Retina (tissue), 1 donor: ENCODE results near the gene LSM14A.
"Not testable (repeated sequence)": the region's sequence is repeated elsewhere in the genome, so short reads cannot be mapped to it uniquely, and the experiment has no call there.

Experiments
- DNase-seq: peaks from one replicate; pipeline ENCODE4 v3.0.0-alpha.2; 2016

Gene LSM14A

DNA sequence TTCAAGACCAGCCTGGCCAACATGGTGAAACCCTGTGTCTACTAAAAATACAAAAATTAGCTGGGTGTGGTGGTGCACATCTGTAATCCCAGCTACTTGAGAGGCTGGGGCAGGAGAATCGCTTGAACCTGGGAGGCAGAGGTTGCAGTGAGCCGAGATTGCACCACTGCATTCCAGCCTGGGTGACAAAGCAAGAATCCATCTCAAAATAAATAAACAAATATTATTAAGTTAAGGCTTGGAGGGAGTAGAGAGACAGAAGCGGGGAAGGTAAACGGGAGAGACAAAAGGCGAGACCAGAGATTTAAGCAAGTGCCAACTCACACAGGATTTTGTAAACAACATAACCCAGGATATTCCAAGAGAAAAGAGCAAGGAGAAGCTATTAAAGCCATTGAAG is 12.8 kb upstream of the LSM14A start:
- DNase-seq, result not testable (repeated sequence)

DNA sequence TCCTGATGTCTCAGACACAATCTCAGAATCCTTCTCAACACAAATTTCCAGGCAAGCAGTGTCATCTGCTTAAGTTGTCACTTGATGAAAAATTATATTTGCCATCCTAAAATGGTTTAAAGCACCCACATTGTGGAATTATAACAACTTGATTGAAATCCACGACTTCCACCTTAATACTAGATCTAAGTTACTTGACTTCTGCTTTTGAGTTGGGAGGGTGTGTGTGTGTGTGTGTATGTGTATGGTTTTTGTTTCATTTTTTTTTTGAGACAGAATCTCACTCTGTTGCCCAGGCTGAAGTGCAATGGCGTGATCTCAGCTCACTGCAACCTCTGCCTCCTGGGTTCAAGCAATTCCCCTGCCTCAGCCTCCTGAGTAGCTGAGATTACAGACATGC is 10.4 kb upstream of the LSM14A start:
- not testable (repeated sequence) for DNase-seq

DNA sequence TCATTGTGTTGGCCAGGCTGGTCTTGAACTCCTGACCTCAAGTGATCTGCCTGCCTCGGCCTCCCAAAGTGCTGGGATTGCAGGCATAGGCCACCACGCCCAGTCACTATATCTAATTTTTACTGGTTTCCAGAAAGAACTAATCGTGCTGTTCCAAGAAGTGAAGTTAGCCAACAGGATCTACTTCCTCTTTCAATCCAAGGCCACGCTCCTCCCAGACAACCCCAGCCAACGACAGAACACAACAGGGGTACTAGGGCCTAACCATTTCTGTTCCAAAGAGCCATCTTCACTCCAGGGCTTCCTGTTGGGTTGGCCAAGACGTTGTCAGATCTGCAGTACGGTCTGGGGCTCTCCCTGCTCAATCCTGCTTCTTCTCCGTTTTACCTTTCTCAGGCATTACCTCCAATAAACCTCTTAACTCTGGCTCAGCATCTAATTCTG is 7.0 kb upstream of the LSM14A start:
- DNase-seq, result no peak

DNA sequence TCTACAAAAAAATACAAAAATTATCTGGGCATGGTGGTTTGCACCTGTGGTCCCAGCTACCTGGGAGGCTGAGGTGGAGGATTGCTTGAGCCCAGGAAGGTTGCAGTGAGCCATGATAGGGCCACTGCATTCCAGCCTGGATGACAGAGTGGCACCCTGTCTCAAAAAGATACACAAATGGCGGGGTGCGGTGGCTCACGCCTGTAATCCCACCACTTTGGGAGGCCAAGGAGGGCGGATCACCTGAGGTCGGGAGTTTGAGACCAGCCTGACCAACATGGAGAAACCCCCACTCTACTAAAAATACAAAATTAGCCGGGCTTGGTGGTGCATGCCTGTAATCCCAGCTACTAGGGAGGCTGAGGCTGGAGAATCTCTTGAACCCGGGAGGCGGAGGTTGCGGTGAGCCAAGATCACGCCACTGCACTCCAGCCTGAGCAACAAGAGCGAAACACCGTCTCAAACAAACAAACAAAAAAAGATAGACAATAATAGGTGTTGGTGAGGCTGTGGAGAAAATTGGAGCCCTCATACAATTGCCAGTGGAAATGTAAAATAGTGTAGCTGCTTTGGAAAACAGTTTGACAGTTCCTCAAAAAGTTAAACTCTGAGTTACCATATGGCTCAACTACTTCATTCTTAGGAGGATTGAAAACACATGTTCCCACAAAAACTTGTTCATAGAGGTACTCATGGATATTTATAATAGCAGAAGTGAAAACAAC is 2.7 kb upstream of the LSM14A start:
- DNase-seq, result not testable (repeated sequence)

DNA sequence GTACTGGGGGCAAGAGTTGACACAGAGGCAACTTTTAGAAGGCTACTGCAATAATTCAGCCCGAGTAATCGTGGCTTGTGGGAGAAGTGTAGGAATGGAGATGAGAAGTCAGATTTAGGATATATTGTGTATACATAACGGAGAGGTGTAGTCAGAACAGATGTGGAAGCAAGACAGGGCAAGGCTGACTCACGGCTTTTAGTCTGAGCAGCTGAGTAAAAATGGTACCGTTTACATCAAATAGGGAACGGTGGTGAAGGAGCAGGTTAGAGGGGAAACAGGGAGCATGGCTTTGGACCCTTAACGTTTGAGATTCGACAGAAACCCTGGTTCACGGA is 796 bp upstream of the LSM14A start:
- no peak for DNase-seq

DNA sequence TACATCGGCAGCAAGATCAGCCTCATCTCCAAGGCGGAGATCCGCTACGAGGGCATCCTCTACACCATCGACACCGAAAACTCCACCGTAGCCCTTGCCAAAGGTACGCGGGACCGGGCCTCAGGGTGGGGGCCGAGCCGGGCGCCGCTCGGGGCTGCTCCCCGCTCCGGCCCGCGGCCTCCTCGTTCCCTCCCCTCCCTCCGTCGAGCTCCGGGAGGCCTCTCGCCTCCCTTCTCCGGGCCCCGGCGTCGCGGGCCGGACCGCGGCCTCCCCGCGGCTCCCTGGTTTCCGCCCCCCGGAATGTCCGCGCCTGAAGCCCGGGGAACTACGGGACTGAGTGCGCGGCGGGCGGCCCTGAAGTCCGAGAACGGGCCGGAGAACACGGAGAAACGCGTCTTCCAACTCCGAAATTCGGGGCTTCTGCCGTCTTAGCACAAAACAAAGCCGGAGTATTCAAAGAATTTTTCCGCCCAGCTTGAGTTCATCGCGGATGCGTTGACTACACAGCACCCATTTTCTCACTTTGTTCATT is 423 bp downstream of the LSM14A start:
- peak; percentile 87 for DNase-seq

DNA sequence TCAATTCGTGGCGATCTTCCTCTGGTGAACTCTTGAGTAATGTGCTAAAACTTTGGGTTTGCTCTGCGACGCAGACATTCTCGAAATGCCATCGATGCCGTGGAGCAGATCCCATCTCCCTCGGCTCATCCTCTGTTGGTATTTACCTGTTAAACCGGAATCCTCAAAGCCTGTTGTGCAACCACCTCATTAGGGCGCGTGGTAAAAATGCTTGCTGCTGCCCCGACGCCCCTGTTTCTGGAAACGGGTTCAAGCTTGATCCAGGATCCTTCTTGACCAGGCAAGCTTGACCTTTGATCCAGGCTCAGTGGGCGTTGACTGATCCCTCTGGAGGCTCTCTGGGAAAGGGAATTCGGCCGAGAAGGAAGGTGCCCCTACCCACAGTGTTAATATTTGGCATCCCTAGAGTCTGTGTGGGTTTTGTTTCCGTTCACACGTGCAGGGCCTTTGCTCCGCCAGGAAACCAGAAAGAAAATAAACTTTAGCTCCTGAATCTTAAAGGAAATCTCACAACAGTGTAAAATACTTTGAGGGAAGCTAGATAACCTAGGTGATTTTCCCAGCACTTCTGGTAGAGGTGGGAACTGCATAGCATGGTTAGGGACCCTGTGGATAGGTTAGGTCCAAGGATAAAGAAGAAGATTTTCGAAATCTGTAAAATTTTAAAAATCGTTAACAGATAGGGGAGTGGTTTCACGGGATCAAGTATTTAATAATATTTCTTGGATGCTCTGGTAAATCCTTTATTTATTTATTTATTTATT is 1.1 kb downstream of the LSM14A start:
- DNase-seq, result peak; percentile 70

DNA sequence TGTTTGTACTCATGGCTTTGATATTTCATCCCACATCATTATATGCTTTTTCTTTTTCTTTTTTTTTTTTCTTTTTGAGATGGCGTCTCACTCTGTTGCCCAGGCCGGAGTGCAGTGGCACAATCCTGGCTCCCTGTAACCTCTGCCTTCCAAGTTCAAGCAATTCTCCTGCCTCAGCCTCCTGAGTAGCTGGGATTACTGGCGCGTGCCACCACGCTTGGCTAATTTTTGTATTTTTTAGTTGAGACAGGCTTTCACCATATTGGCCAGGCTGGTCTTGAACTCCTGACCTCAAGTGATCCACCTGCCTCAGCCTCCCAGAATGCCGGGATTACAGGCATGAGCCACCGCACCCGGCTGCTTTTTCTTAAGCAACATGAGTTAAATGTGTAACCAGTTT is 2.9 kb downstream of the LSM14A start:
- not testable (repeated sequence) for DNase-seq

DNA sequence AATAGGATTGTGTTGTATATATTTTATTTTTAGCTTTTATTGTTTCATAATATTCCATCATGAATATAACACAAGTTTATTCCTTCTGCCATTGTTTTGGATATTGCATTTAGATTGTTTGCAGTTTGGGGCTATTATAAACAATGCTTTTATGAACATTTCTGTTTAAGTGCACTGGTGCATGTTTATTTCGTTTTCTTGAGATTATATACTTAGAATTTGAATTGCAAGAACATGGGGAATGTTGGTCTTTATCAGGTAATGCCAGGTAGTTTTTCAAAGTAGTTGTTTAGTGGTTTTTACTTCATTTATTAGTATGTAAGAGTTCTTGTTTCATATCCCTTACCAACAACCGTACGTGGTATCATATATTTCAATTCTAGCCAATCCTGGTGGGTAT is 4.3 kb downstream of the LSM14A start:
- DNase-seq, result no peak

DNA sequence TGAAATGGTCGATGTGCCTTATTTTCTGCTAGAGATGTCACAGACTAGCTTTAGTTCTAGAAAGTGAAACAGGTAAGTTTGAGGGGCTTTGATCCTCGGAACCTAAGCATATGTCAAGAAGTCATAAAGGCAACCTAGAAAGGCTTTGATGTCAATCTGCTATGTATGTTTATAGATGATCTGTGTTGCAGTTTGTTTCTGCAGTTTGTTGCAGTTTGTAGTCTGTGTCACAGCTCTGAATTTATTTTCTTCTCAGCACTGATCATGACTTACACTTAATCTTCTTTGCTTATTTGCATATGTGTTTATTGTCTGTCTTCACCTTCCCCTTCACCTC is 5.9 kb downstream of the LSM14A start:
- DNase-seq, result no peak

DNA sequence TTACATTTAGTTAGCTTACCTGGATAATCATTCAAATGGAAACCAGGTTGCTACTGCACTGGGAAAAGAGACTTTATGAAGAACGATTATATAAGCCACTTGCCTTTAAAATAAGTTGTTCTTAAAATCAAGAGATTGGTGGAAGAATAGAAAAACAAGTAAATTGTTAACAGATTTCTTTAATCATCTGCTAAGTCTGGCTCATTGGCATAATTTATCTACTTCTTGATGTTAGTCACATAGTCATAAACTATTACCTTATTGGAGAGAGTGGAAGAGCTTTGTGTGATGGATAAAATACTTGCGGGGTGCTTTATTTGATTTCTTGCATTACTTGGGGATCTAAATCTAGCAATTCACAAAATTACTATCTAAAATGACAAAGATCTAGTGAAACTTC is 6.8 kb downstream of the LSM14A start:
- DNase-seq, result no peak

DNA sequence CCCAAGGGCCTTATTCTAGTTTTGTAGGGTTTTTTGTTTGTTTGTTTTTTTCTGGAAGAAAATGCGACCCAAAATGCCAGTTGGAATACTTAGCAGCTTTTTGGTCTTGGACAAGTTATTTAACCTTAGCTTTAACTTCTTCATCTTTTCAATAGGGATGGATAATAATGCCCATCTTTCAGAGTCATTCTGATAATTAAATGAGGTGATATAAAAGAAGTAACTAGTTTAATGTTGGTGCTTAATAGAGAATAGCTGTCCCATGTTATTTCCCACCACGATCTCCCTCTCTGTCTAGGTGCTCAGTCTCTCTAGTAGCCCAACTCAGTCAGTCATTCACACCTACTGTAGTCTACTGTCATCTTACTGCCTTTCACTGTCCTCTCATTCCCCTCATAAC is 8.0 kb downstream of the LSM14A start:
- DNase-seq, result no peak

DNA sequence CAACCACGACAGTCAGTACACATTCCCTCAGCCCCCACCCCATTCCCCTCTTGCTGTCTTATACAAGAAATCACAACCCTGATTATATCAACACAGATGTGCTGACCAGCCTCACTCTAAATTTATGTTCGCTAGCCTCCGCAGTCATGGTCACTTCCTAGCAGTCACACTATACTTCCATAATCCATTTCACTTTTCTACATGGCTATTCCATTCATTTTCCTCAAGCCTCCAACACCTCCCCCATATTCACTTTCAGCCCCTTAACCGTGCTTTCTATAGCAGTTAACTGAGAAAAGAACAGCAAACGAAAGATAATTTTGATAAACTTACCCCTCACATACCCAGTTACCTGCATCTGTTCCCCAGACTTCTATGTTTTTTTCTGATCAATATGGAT is 8.4 kb downstream of the LSM14A start:
- no peak for DNase-seq

DNA sequence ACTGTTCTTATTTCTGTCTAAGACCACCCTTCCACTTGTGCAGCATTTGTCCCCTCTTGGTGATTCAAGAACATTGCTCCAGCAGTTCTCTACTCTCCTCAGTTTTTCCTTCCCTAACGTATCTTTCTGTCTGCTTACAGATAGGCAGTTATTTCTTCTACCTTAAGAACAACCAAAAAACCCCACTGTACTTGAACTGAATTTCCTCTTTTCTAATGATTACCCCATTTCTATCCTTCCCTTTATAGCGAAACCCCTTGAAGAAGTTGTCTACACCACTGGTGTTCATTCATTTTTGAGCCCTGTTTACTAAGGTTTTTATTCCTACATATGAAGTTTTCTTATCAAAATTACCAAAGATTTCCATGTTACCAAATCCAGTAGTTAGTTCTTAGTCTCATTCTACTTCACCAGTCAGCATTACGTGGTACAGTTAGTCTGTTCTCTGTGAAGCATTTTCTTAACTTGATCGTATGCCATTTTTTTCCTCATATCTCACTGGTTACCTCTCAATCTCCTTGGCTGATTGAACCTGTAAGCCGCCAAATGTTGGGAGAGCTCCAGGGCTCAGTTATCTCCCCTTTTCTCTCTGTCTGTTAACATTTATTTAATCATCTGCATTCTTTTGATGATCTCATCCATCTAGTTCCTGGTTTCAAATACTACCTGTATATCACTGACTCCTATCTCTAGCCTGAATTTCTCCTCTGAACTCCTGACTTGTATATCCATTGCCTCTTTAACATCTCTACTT is 9.0 kb downstream of the LSM14A start:
- no peak for DNase-seq

DNA sequence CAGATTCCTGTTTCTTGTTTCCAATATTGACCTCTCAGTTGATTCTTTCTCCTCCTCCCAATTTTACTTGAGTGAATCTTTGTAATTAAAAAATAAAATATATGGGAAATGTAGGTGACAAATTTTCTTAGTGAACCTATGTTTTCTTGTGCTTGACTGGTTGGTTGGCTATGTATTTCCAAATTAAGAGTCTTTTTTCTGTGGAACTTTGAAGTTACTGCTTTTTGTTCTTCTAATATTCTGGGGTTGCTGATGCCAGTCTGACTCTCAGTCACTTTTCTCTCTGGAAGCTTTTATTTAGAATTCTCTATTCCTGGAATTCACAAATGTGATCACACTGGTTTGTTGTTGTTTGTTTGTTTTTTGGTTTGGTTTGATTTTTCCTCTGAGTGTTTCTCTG is 9.8 kb downstream of the LSM14A start:
- DNase-seq, result no peak

DNA sequence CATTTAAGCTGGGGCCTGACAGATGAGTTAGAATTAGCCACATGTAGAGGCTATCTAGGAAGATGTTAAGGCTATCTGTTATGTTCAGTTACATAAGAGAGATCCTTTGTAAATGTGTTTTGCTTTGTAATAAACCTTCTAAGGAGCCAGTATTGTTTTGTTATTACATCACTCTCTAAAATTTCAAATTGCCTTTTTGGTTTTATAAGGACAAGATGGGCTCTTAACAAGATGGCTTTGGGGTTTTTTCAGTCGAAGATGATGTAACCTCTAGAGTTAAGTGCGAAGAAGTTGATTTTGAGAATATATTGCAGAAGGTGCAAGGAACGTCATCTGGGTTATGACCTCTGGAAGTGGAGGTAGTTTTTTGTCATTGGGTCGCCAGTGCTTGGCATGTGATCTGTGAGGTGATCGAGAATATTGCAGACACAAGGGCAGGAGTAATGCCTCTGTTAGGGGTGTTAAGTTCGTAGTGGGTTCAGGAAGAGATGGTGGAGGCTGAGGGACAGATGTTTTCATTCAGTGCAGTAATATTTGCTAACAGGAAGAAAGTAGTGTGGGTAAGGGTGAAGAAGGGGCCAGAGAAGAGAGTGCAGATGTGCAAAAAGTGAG is 12.7 kb downstream of the LSM14A start:
- no peak for DNase-seq

DNA sequence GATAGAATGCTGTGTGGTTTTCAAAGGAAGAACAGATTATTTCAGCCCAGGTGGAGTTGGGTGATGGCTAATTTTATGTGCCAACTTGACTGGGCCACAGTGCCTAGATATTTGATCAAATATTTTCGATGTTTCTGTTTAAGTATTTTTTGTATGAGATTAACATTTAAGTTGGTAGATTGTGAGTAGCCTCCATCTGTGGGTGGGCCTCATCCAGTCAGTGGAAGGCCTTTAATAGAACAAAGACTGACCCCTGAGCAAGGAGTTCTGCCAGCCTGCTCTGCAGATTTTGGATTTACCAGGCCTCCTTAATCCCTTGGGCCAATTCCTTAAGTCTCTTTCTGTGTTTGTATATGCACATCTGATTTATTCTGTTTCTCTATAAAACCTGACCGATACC is 13.9 kb downstream of the LSM14A start:
- DNase-seq, result no peak

DNA sequence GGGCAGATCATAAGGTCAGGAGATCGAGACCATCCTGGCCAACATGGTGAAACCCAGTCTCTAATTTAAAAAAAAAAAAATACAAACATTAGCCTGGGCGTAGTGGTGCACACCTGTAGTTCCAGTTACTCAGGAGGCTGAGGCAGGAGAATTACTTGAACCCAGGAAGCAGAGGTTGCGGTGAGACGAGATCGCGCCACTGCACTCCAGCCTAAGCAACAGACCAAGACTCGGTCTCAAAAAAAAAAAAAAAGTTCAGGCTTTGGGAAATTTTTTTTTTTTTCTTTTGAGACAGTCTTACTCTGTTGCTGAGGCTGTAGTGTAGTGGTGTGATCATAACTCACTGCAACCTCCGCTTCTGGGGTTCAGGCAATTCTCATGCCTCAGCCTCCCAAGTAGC is 14.7 kb downstream of the LSM14A start:
- DNase-seq, result no peak

DNA sequence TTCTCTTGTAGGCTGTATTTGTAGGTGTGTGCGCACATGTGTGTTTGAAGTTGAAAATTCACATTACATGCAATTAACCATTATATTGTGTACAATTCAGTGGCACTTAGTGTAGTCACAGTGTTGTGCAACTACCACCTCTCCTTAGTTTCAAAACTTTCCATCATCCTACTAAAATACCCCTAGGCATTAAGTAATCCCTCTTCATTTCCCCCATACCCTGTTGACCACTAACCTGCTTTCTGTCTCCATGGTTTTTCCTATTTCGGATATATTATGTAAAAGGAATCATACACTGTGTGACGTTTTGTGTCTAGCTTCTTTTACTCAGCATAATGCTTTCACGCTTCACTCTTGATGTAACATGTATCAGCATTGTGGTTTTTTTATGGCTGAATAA is 16.1 kb downstream of the LSM14A start:
- no peak for DNase-seq

DNA sequence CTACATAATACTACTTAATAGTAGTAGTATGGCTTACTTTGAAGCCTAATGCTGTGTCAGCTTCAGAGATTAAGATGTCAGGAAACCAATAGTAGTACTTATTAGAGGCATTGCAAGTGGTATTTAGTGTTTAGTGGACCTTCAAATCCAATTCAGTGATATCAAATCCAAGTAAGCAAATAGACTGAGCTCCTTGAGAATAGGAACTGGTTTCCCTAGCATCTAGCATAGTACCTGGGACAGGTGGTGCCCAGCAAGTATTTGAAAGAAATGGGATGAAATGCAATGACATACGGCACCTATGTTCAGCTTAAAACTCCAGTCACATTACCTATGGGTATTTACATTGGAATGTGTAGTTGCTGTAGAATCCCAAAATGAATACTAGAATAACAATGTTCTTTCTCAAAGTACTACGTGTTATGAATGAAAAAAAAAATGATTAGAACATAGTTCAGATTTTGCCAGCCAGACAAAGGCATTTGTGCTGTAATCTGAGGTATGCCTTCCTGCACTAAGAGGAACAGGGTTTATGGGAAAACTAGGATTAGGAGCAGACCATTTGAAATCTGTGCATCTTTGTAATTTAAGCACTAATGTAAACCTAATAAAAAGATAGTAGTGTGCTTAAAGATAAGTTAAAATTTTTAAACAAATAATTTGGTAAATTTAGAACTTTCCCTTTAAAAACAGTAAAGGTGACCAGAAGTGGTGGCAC is 17.1 kb downstream of the LSM14A start:
- DNase-seq, result no peak

DNA sequence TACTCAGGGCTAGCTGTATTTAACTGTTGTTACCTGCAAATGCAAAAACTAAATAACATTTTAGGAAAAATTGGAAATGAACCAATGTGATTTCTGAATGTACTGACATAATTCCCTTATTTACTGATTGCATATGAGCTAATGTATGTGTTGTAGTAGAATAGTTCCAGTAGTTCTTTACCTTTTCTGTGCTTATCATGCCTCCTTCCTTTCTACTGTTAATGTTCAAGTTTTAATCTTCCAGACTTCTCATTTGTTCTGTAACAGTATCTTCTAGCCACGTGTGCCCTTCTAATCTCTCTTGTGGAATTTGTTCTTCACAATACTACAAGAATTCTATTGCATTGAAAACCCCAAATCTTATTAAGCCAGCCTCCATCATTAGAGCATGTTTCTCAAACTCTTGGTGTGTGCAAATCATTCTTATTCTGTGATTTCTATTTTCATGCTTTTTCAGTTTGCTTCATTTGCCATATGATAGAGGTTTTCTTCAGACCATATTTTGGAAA is 17.7 kb downstream of the LSM14A start:
- no peak for DNase-seq

DNA sequence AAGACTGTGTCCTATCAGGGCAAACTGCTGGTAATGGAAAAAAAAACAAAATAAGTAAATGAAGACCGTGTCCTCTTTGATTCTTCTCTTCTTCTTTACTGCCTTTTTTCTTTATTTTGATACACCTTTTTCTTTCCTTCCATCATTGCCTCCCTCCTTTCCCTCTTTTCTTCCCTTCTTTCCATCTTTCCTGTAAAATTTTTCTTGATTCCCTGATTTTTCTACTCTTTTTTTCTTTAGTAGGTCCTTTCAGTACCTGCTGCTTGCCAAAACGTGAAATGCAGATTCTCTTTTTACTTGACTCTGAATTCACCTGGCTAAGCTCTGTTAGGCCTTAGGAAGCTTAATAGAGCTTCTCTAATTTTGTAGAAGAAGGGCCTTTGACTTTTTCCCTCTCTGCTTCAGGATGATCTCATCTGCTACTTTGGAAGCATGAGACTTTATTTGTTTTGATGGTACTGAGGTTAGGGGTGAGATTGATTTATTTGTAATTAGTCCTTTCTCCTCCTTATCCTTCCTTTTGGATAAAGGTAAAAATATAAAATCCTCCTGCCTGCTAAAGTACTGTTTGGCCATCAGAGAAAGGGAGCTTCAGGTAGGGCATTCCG is 19.2 kb downstream of the LSM14A start:
- no peak for DNase-seq
